ENCODE measurements around the gene CASQ2. TPM values are rescaled to one million over a fixed set of nuclear protein-coding genes. Genes with fewer than 3 reads are reported as not detected.

The CASQ2 gene
- total RNA-seq, 3 donors from 2014 or later = 0.49 to 30.4 (median 2.1) TPM

DNA sequence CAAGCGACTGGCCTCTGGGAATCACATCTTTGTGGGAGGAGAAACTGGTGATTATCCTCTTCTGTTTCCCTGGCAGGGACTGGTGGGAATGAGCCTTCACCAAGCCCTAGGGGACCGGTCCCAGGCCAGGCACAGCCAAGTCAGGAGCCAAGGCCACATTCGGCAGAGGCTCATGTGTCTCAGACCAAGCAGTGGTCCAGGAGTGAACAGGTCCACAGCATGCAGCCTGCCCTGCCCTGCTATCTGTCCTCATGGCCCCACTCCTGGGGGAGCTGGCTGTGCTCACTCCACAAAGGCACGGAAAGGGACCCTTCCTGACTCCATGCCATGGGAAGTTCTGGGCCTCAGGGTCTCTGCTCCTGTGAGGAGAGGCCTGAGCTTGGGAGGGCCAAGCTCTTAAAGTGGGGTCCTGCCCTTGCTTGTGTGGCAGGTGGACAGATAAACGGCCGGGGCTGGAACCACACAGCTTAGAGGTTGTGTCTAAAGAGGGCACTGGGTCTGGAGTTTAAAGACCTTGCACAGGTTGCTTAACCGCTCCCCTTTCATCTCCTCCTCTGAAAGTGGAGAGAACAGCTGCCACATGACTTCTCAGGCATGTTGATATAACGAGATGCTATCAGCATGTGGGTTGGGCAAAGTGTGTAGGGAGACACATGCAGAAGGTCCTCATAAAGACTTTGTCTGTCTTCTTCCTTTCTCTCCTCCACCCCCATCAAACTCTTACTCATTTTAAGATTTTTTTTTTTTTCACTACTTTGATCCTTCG, 57.5 kb downstream of the CASQ2 start:
- H3K4me3 ChIP-seq = no peak overlapping the region
- TF ChIP-seq, protein P1, sequence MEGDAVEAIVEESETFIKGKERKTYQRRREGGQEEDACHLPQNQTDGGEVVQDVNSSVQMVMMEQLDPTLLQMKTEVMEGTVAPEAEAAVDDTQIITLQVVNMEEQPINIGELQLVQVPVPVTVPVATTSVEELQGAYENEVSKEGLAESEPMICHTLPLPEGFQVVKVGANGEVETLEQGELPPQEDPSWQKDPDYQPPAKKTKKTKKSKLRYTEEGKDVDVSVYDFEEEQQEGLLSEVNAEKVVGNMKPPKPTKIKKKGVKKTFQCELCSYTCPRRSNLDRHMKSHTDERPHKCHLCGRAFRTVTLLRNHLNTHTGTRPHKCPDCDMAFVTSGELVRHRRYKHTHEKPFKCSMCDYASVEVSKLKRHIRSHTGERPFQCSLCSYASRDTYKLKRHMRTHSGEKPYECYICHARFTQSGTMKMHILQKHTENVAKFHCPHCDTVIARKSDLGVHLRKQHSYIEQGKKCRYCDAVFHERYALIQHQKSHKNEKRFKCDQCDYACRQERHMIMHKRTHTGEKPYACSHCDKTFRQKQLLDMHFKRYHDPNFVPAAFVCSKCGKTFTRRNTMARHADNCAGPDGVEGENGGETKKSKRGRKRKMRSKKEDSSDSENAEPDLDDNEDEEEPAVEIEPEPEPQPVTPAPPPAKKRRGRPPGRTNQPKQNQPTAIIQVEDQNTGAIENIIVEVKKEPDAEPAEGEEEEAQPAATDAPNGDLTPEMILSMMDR (IDR thresholded peaks at IDR 0.05) = no peak
- intact Hi-C loops (cut with DNase I, micrococcal nuclease) = no loop called here
- ATAC-seq (peak; percentile 58), DNase-seq (no peak)
- no peaks in the 10 kb centered on the region for H3K9me3 ChIP-seq
- no peaks in the 10 kb centered on the region for H3K36me3 ChIP-seq (ENCODE audit: low read depth)
- no peaks in the 10 kb centered on the region for H3K4me1 ChIP-seq (ENCODE audit: low read depth)

DNA sequence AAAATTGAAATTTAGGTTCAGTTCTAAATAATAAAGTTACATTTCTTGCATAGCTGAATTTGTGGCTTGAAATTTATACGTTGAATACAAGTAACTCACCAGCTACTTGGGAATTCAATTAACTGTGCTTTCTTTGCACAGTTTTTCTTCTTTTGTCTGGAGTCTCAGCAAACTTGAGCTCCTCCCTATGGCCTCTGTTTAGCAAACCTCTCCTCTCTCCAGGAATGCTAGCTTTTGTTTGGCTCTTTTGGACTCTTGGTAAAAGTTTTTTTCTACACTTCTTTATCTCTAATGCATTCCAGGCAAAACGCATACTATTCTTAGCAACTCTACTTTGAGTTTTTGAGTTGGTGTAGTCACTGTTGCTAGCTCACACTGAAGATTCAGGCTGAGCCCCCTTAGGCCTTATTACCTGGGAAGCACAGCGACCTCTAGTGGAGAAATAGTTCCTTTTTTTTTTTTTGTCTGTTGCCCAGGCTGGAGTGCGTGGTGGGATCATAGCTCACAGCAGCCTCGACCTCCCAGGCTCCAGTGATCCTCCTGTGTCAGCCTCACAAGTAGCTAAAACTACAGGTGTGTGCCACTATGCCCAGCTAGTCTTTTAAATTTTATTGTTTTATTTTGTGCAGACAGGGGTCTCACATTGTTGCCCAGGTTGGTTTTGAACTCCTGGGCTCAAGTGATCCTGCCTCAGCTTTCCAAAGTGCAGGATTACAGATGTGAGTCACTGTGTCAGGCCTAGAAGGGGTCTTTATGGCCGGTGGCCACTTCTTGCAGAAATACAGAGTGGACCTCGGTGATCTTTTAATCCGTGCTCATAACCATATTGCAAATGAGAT, 61.7 kb downstream of the CASQ2 start:
- Histone ChIP-seq H3K4me3 (no peak overlapping the region), H3K9me3 (no peaks in the 10 kb centered on the region), H3K4me1 (ENCODE audit: low read depth) (no peaks in the 10 kb centered on the region), H3K36me3 (ENCODE audit: low read depth) (no peaks in the 10 kb centered on the region)
- ATAC-seq = peak; percentile 51
- intact Hi-C loops (cut with DNase I, micrococcal nuclease) = loop anchor here (10.0 kb wide), 2 partner anchors 92 to 102 kb away; no protein-coding TSS in a partner anchor
- TF ChIP-seq, protein P1 (IDR thresholded peaks at IDR 0.05) = peak; percentile 38
- DNase-seq = no peak

DNA sequence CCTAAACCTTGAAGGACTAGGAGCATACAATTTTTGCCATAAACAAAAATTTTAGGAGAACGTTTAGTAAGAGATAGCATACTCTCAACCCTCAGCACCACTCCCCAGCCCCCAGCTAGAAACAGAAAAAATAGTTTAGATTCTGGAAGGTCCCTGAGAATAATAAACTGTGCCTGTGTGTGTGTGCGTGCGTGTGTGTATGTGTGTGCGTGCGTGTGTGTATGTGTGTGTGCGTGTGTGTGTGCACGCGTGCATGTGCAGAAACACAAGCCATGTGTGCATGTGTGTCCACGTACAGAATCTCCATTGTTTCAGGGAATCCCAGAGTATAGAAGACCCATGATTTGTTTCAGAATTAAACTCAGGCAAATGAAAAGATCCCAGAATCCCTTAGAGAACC, 62.6 kb downstream of the CASQ2 start:
- intact Hi-C loops (cut with DNase I, micrococcal nuclease) = loop anchor here (10.0 kb wide), 2 partner anchors 91 to 101 kb away; no protein-coding TSS in a partner anchor
- Histone ChIP-seq H3K36me3 (ENCODE audit: low read depth) (no peaks in the 10 kb centered on the region), H3K4me3 (no peak overlapping the region), H3K4me1 (ENCODE audit: low read depth) (no peaks in the 10 kb centered on the region), H3K9me3 (no peaks in the 10 kb centered on the region)
- TF ChIP-seq, protein P1 (IDR thresholded peaks at IDR 0.05) = no peak
- DNase-seq (no peak), ATAC-seq (no peak)

DNA sequence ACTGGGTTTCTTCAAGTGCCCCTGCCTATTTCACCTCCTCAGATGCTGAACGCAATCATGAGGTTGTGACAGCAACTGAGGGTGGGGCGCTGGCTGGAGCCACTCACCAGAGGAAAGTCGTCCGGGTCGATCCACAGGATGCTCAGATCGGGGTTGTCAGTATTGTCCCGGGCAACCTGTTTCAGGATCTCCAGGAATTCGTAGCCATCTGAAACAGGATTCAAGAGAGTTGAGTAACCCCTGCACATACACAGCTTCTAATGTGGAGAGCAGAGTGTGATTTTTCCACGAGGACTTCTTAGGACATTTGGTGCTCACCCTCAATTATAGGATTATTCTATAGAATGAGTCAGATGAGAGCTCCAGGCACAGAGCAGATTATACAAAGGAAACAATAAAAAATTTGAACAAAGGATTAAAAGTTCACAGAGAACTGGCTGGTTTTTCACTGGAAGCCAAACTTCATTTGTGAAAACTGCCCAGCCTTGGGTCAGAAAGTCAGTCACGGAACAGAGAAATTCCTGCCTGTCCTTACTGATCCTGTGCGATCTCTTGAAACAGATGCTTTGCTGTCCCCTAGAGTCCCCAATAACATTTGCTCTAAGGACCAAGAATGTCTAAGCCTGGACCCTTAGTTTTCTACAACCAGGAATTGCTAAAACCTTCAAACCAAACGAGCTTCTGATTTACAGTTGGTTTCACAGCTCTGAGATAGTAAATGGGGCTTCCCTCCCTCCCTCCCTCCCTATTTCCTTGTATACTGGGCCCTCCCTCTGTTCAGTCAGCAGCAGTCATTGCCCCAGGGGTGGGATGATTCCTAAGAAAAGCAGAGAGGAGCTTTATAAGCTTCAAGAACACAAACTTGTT, 63.2 kb downstream of the CASQ2 start:
- Histone ChIP-seq H3K9me3 (no peaks in the 10 kb centered on the region), H3K4me1 (ENCODE audit: low read depth) (no peaks in the 10 kb centered on the region), H3K36me3 (ENCODE audit: low read depth) (no peaks in the 10 kb centered on the region), H3K4me3 (no peak overlapping the region)
- ATAC-seq (peak; percentile 45), DNase-seq (no peak)
- intact Hi-C loops (cut with DNase I, micrococcal nuclease) = loop anchor here (10.0 kb wide), 2 partner anchors 91 to 101 kb away; no protein-coding TSS in a partner anchor
- TF ChIP-seq, protein P1 (IDR thresholded peaks at IDR 0.05) = no peak

DNA sequence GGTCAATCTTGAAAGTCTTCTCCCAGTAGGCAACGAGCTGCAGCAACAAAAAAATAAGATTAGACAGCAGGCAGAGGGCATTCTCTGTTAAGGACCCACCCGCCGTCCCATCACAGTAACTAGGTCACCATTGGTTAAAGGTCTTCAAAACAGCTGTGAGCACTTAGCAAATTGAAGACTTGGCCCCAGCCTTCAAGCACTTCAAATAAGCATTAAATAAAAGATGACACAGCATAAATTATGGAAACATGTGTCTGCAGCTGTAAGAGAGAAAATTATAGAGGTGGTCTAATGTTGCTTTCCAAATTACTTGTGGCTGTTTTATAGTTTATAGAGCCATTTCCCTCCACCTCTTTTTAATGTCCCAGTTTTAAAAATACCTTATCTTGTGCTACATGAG, 65.6 kb downstream of the CASQ2 start:
- H3K9me3 ChIP-seq = no peaks in the 10 kb centered on the region
- no peaks in the 10 kb centered on the region for H3K36me3 ChIP-seq (ENCODE audit: low read depth)
- H3K4me1 ChIP-seq (ENCODE audit: low read depth) = no peaks in the 10 kb centered on the region
- ATAC-seq (no peak), DNase-seq (peak in 1 of 3 donors; percentile 20)
- no peak overlapping the region for H3K4me3 ChIP-seq
- intact Hi-C loops (cut with DNase I, micrococcal nuclease) = loop anchor here (10.0 kb wide), 2 partner anchors 88 to 98 kb away; no protein-coding TSS in a partner anchor
- TF ChIP-seq, protein P1 (IDR thresholded peaks at IDR 0.05) = no peak

Measured in mucosa of descending colon (tissue), 3 donors.